ENCODE measurements around the gene PTPRM. TPM values are rescaled to one million over a fixed set of nuclear protein-coding genes. Genes with fewer than 3 reads are reported as not detected.

PTPRM gene
- total RNA-seq, 1 experiment from 2014 or later, result 100.0 TPM

GRCh38 chr18:7630731-7631442 lies 63.8 kb downstream of the PTPRM start:
- intact Hi-C loops (cut with micrococcal nuclease; ENCODE audit: unreplicated experiment), result no loop called here
- peaks cover 48% of the 10 kb centered on the region for H3K4me1 ChIP-seq
- ChIA-PET POLR2A (interaction anchor here (0.6 kb wide), 1 partner anchor 43 kb away, joined by 3 read pairs; no protein-coding TSS in a partner anchor), CTCF (no interaction called here)
- no peaks in the 10 kb centered on the region for H3K27me3 ChIP-seq (replicated peaks; ENCODE audit: control insufficient read depth, insufficient read depth, low read length)
- H3K4me1 Mint-ChIP-seq (ENCODE audit: low read depth, unreplicated experiment), result peaks cover 57% of the 10 kb centered on the region
- H3K4me3 Mint-ChIP-seq (ENCODE audit: unreplicated experiment), result no peak overlapping the region
- no peaks in the 10 kb centered on the region; the same call in 1 of the 2 replicates for H3K36me3 ChIP-seq (ENCODE audit: control insufficient read depth, insufficient read depth, low read length)
- BruUV-seq (replicated peaks), result no TSS peak
- TF ChIP-seq, protein P1, sequence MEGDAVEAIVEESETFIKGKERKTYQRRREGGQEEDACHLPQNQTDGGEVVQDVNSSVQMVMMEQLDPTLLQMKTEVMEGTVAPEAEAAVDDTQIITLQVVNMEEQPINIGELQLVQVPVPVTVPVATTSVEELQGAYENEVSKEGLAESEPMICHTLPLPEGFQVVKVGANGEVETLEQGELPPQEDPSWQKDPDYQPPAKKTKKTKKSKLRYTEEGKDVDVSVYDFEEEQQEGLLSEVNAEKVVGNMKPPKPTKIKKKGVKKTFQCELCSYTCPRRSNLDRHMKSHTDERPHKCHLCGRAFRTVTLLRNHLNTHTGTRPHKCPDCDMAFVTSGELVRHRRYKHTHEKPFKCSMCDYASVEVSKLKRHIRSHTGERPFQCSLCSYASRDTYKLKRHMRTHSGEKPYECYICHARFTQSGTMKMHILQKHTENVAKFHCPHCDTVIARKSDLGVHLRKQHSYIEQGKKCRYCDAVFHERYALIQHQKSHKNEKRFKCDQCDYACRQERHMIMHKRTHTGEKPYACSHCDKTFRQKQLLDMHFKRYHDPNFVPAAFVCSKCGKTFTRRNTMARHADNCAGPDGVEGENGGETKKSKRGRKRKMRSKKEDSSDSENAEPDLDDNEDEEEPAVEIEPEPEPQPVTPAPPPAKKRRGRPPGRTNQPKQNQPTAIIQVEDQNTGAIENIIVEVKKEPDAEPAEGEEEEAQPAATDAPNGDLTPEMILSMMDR (IDR thresholded peaks at IDR 0.05; ENCODE audit: insufficient read depth in 1 of 2, low read depth in 1 of 2, low read length in 1 of 2, severe bottlenecking in 1 of 2, unreplicated experiment in 1 of 2), result no peak
- DNase-seq, result no peak
- no peak overlapping the region for H3K4me3 ChIP-seq (ENCODE audit: low read depth, low read length)
- peak overlapping the region; percentile 42 for H3K27ac Mint-ChIP-seq (ENCODE audit: unreplicated experiment)
- no peaks in the 10 kb centered on the region for H3K9me3 Mint-ChIP-seq (ENCODE audit: unreplicated experiment)
- H3K36me3 Mint-ChIP-seq (ENCODE audit: insufficient read depth, unreplicated experiment), result peaks cover 11% of the 10 kb centered on the region
- no peaks in the 10 kb centered on the region for H3K27me3 Mint-ChIP-seq (ENCODE audit: insufficient read depth, unreplicated experiment)
- H3K9me3 ChIP-seq, result no peaks in the 10 kb centered on the region

DNA sequence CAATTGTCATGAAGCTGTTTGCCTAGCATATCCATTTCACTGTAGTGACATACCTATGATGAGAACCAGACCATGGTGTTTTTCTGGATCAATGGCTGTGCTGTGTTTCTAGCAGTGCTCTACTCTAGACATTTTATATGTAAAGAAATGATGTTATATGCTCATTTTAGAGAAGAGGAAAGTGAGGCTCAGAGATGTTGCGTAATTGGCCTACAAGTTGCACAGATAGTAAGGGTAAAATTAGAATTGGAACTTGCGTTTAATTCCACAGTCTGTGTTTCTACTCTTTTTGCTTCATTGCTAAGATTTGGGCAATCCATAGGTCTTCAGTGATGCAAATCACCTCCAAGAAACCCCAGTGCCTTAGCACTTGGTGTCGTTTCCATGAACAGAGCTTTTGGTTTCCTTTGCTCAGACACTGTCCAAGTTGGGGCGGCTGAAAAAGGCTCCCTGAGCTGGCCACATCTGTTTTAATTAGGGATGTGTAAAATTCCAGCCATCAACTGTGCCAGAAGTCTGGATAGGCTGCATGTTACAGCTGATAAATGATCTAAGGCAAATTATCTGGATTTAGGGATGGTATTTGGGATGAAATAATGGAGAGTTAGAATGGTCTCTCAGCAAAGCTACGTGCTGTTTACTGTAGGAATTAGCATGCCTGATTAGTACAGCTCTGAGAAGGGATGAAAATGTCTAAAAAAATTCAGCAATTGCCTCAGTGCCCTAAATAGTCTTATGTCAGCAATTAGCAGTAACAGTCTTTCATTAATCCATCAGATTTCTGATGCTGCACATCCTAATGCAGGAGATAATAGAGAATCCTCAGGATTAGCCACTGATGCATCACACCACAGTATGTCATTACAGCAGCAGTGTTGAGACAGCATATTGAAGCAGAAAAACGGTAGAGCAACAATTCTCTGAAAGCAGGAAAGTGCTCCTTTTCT lies 65.3 kb downstream of the PTPRM start:
- Histone ChIP-seq H3K36me3 (ENCODE audit: control insufficient read depth, insufficient read depth, low read length) (no peaks in the 10 kb centered on the region; the same call in 1 of the 2 replicates), H3K27me3 (replicated peaks; ENCODE audit: control insufficient read depth, insufficient read depth, low read length) (no peaks in the 10 kb centered on the region), H3K4me3 (ENCODE audit: low read depth, low read length) (no peak overlapping the region), H3K9me3 (no peaks in the 10 kb centered on the region), H3K4me1 (peaks cover 48% of the 10 kb centered on the region)
- ChIA-PET CTCF (no interaction called here), POLR2A (no interaction called here)
- no TSS peak for BruUV-seq (replicated peaks)
- no peaks in the 10 kb centered on the region for H3K27me3 Mint-ChIP-seq (ENCODE audit: insufficient read depth, unreplicated experiment)
- H3K27ac Mint-ChIP-seq (ENCODE audit: unreplicated experiment), result no peak overlapping the region
- no peaks in the 10 kb centered on the region for H3K9me3 Mint-ChIP-seq (ENCODE audit: unreplicated experiment)
- DNase-seq, result no peak
- peaks cover 52% of the 10 kb centered on the region for H3K4me1 Mint-ChIP-seq (ENCODE audit: low read depth, unreplicated experiment)
- peaks cover 2% of the 10 kb centered on the region for H3K36me3 Mint-ChIP-seq (ENCODE audit: insufficient read depth, unreplicated experiment)
- intact Hi-C loops (cut with micrococcal nuclease; ENCODE audit: unreplicated experiment), result no loop called here
- TF ChIP-seq, protein P1 (IDR thresholded peaks at IDR 0.05; ENCODE audit: insufficient read depth in 1 of 2, low read depth in 1 of 2, low read length in 1 of 2, severe bottlenecking in 1 of 2, unreplicated experiment in 1 of 2), result no peak
- no peak overlapping the region for H3K4me3 Mint-ChIP-seq (ENCODE audit: unreplicated experiment)

DNA sequence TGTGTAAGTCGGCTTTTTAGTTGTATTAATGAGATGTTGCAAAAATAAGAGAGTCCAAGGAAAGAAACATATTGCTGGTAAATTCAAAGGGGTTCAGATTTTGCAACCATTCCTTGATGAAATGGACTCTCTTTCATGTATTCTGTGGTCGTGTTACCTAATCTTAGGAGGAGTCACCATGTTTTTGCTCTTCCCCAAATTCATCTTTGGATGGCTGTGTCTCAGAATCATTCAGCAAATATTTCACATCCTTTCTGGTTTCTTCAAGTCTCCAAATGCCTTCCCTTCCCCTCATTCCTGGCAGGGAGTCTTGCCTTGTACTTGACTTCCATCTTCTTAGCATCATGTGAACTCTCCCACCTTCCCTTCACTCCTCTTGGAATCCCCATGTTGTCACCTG lies 66.1 kb downstream of the PTPRM start:
- no peaks in the 10 kb centered on the region for H3K9me3 Mint-ChIP-seq (ENCODE audit: unreplicated experiment)
- BruUV-seq (replicated peaks), result no TSS peak
- TF ChIP-seq, protein P1 (IDR thresholded peaks at IDR 0.05; ENCODE audit: insufficient read depth in 1 of 2, low read depth in 1 of 2, low read length in 1 of 2, severe bottlenecking in 1 of 2, unreplicated experiment in 1 of 2), result no peak
- DNase-seq, result no peak
- Histone ChIP-seq H3K9me3 (no peaks in the 10 kb centered on the region), H3K4me3 (ENCODE audit: low read depth, low read length) (no peak overlapping the region), H3K4me1 (peaks cover 48% of the 10 kb centered on the region), H3K36me3 (ENCODE audit: control insufficient read depth, insufficient read depth, low read length) (no peaks in the 10 kb centered on the region; the same call in 1 of the 2 replicates), H3K27me3 (replicated peaks; ENCODE audit: control insufficient read depth, insufficient read depth, low read length) (no peaks in the 10 kb centered on the region)
- H3K4me3 Mint-ChIP-seq (ENCODE audit: unreplicated experiment), result no peak overlapping the region
- no peaks in the 10 kb centered on the region for H3K27me3 Mint-ChIP-seq (ENCODE audit: insufficient read depth, unreplicated experiment)
- POLR2A ChIA-PET, result no interaction called here
- CTCF ChIA-PET, result interaction anchor here (0.5 kb wide), 1 partner anchor 24 kb away, joined by 5 read pairs; no protein-coding TSS in a partner anchor
- intact Hi-C loops (cut with micrococcal nuclease; ENCODE audit: unreplicated experiment), result no loop called here
- no peaks in the 10 kb centered on the region for H3K36me3 Mint-ChIP-seq (ENCODE audit: insufficient read depth, unreplicated experiment)
- H3K27ac Mint-ChIP-seq (ENCODE audit: unreplicated experiment), result peak overlapping the region; percentile 54
- peaks cover 48% of the 10 kb centered on the region for H3K4me1 Mint-ChIP-seq (ENCODE audit: low read depth, unreplicated experiment)

Measured in Caco-2 (cell line).